ENCODE measurements around the gene FAM200B. TPM values are rescaled to one million over a fixed set of nuclear protein-coding genes. Genes with fewer than 3 reads are reported as not detected.

Gene FAM200B
- total RNA-seq, 1 donor from 2014 or later = 35.3 TPM

DNA sequence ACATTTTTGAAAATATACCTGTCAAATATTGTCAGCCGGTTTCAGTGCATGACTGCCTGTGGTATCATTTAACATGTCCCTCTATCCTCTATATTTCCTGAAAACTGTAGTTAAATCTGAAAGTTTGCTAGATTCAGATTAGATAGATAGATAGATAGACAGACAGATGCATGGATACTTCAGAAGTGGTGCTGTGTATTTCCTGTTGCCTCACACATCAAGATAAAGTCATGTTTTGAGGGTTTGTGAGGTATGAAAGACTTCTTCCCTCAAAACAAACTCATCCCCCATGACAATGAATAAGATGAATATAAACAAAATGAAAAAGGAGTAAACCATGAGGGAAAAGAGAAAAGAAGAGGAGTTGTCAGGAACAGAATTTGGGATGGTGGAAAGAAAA, 15.2 kb downstream of the FAM200B start:
- ATAC-seq = no peak
- H3K9me3 ChIP-seq = no peaks in the 10 kb centered on the region
- intact Hi-C loops (cut with DNase I) = no loop called here

DNA sequence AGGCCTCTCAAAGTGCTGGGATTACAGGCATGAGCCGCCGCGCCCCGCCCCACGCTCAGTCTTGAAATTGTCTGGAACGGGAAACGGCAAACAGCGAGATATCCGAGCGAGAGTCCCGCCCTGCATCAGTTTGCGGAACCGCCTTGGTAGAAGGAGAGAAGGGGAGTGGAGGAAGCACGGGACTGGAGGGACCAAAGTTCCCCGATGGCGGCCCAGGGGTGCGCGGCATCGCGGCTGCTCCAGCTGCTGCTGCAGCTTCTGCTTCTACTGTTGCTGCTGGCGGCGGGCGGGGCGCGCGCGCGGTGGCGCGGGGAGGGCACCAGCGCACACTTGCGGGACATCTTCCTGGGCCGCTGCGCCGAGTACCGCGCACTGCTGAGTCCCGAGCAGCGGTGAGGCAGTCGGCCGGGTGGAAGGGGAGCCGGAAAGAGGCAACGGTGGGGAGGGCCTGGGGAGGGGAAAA, 21.3 kb downstream of the FAM200B start, which contains the start of gene BST1:
Gene BST1 (plus strand): TSS at position 125 of the 463 bp plus-strand sequence. CDS start 80 bp downstream, at position 205.
- peak; percentile 87 to 91 for ATAC-seq
- H3K4me3 ChIP-seq = peak within 1 kb of the TSS; percentile 58

More for the DNA sequence above, 15.2 kb downstream of the FAM200B start:
- DNase-seq = no peak
- TF ChIP-seq, protein P1, sequence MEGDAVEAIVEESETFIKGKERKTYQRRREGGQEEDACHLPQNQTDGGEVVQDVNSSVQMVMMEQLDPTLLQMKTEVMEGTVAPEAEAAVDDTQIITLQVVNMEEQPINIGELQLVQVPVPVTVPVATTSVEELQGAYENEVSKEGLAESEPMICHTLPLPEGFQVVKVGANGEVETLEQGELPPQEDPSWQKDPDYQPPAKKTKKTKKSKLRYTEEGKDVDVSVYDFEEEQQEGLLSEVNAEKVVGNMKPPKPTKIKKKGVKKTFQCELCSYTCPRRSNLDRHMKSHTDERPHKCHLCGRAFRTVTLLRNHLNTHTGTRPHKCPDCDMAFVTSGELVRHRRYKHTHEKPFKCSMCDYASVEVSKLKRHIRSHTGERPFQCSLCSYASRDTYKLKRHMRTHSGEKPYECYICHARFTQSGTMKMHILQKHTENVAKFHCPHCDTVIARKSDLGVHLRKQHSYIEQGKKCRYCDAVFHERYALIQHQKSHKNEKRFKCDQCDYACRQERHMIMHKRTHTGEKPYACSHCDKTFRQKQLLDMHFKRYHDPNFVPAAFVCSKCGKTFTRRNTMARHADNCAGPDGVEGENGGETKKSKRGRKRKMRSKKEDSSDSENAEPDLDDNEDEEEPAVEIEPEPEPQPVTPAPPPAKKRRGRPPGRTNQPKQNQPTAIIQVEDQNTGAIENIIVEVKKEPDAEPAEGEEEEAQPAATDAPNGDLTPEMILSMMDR (IDR thresholded peaks at IDR 0.05) = no peak
- Histone ChIP-seq H3K36me3 (no peaks in the 10 kb centered on the region), H3K4me3 (no peak overlapping the region), H3K4me1 (peaks cover under 1% of the 10 kb centered on the region), H3K27me3 (ENCODE audit: low read depth) (no peaks in the 10 kb centered on the region), H3K27ac (no peak overlapping the region)

DNA sequence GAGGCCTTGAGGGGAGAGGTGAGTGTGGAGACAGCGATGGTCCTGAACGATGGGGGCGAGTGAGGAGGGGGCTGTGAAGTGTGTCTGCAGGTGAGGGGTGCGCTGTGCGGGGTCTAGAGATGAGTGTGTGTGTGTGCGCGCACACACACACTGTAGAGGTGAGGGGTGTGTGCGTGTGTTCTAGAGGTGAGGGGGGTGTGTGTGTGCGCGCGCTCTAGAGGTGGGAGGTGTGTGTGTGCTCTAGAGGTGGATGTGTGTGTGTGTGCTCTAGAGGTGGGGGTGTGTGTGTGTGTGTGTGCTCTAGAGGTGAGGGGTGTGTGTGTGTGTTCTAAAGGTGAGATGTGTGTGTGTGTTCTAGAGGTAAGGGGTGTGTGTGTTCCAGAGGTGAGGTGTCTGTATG, 21.8 kb downstream of the FAM200B start:
- Histone ChIP-seq H3K4me3 (no peak overlapping the region), H3K4me1 (peaks cover 9% of the 10 kb centered on the region), H3K27me3 (ENCODE audit: low read depth) (no peaks in the 10 kb centered on the region), H3K36me3 (no peaks in the 10 kb centered on the region), H3K9me3 (no peaks in the 10 kb centered on the region), H3K27ac (no peak overlapping the region)
- TF ChIP-seq, protein P1 (IDR thresholded peaks at IDR 0.05) = no peak
- intact Hi-C loops (cut with DNase I) = no loop called here
- ATAC-seq = peak; percentile 29 to 37
- no peak for DNase-seq

More for the DNA sequence above, 21.3 kb downstream of the FAM200B start, which contains the start of gene BST1:
- Histone ChIP-seq H3K4me1 (peaks cover 9% of the 10 kb centered on the region), H3K36me3 (no peaks in the 10 kb centered on the region), H3K27ac (peak within 1 kb of the TSS; percentile 53), H3K9me3 (no peaks in the 10 kb centered on the region), H3K27me3 (ENCODE audit: low read depth) (no peaks in the 10 kb centered on the region)
- intact Hi-C loops (cut with DNase I) = no loop called here
- TF ChIP-seq, protein P1 (IDR thresholded peaks at IDR 0.05) = no peak
- peak; percentile 89 for DNase-seq

DNA sequence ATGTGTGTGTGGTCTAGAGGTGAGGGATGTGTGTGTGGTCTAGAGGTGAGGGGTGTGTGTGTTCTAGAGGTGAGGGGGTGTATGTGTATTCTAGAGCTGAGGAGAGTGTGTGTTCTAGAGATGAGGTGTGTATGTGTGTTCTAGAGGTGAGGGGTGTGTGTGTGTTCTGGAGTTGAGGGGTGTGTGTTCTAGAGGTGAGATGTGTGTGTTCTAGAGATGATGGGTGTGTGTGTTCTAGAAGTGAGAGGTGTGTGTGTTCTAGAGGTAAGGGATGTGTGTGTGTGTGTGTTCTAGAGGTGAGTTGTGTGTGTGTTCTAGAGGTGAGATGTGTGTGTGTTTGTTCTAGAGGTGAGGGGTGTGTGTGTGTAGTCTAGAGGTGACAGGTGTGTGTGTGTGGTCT, 22.5 kb downstream of the FAM200B start:
- DNase-seq (no peak), ATAC-seq (no peak)
- H3K36me3 ChIP-seq = no peaks in the 10 kb centered on the region
- intact Hi-C loops (cut with DNase I) = no loop called here
- no peak overlapping the region for H3K4me3 ChIP-seq
- H3K9me3 ChIP-seq = no peaks in the 10 kb centered on the region
- no peaks in the 10 kb centered on the region for H3K27me3 ChIP-seq (ENCODE audit: low read depth)
- no peak overlapping the region for H3K27ac ChIP-seq
- TF ChIP-seq, protein P1 (IDR thresholded peaks at IDR 0.05) = no peak
- H3K4me1 ChIP-seq = peaks cover 9% of the 10 kb centered on the region

DNA sequence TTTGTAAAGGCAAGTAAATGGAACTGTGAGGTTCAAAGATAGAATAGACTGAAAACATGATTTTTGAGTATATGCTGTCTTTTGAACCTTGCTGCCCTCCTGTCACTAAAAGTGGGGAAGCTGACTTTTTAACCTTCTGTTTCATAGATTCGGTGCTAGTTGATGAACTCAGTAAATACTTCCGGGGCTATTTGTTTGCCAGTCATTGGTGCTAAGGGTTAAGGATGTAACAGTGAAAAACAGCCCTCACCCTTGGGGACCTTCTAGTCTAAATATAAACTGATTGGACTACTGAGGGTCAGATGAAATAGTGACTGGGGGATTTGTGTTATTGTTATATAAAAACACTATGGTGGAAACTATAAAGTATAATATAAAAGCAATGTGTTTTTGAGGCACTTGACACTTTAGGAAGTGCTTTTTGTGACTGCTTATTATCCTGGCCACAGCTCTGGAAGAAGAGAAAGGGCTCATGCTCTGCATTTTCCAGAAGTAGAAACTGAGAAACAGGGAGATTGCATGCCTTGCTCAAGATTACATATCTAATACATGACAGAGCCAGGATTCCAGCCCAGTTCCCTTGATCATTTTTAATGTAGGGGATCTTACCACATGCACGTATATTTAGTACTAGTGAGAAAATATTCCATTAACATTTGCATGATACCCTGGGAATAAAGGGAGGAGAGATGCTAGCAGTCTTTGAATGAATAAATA, 25.2 kb downstream of the FAM200B start:
- DNase-seq = no peak
- TF ChIP-seq, protein P1 (IDR thresholded peaks at IDR 0.05) = no peak
- peaks cover 9% of the 10 kb centered on the region for H3K4me1 ChIP-seq
- H3K36me3 ChIP-seq = no peaks in the 10 kb centered on the region
- intact Hi-C loops (cut with DNase I) = no loop called here
- no peak overlapping the region for H3K4me3 ChIP-seq
- no peaks in the 10 kb centered on the region for H3K9me3 ChIP-seq
- no peak for ATAC-seq
- no peaks in the 10 kb centered on the region for H3K27me3 ChIP-seq (ENCODE audit: low read depth)
- no peak overlapping the region for H3K27ac ChIP-seq
